Urinary bladder (tissue), 4 donors: Measurements from ENCODE around the gene EFNA2. TPM values are rescaled to one million over a fixed set of nuclear protein-coding genes. Genes with fewer than 3 reads are reported as not detected.
A peak's percentile ranks its signal among the peaks of the same experiment; 100 is the strongest.

Experiments used
- DNase-seq: peaks from one replicate; pipeline ENCODE4 v3.0.0-alpha.2; 2015; ENCODE audit errors: extremely low spot score
- H3K27ac ChIP-seq: one replicate; pipeline ENCODE4 v1.5.1; 2013; ENCODE audit warnings: low read depth, mild to moderate bottlenecking, moderate library complexity
- H3K36me3 ChIP-seq: one replicate; pipeline ENCODE4 v1.6.1; 2013; ENCODE audit warnings: mild to moderate bottlenecking, moderate library complexity; ENCODE audit not compliant: insufficient read depth
- H3K4me1 ChIP-seq: one replicate; pipeline ENCODE4 v1.6.1; 2013; ENCODE audit warnings: mild to moderate bottlenecking, moderate library complexity; ENCODE audit not compliant: insufficient read depth
- H3K4me3 ChIP-seq: one replicate; pipeline ENCODE4 v1.5.1; 2013; ENCODE audit warnings: low read depth, low read length
- WGBS: extraction: QIAGEN DNeasy Blood & Tissue Kit; methylation state at CpG from one replicate; pipeline ENCODE4 v1.1.7; 2013; 5-methylcytosine and 5-hydroxymethylcytosine counted together
- polyA plus RNA-seq: library from polyadenylated mRNA; stranded (reverse); fragments of 200-250 nt; gene quantifications from one replicate; pipeline ENCODE4 v1.2.3, GENCODE V29; 2013
- total RNA-seq: library from RNA; depleted of rRNA; stranded (reverse); fragments of >200 nt; gene quantifications from one replicate; pipeline ENCODE4 v1.2.3, GENCODE V29; 2014
- donor health status: healthy with polysubstance abuse.
- donor health status: healthy.

Gene EFNA2
- total and polyA plus RNA-seq, 2 donors, result 0.09 to 0.32 TPM

- no peak for DNase-seq
- whole genome bisulfite sequencing, result 29% methylated on average over 23 of the region's 23 CpGs
- H3K4me3 ChIP-seq, result peak overlapping the region; percentile 98
- H3K36me3 ChIP-seq, result peaks cover 11% of the 10 kb centered on the region
- H3K27ac ChIP-seq, result peak overlapping the region; percentile 98
- H3K4me1 ChIP-seq, result peaks cover 1% of the 10 kb centered on the region
Observed at GRCh38 chr19:1253514-1254080, 32.1 kb upstream of the EFNA2 start.

GRCh38 chr19:1254081-1254527, 31.6 kb upstream of the EFNA2 start:
- WGBS, result 69% methylated on average over 37 of the region's 37 CpGs
- peaks cover 1% of the 10 kb centered on the region for H3K4me1 ChIP-seq
- H3K4me3 ChIP-seq, result peak overlapping the region; percentile 98
- H3K36me3 ChIP-seq, result peaks cover 11% of the 10 kb centered on the region
- peak overlapping the region; percentile 98 for H3K27ac ChIP-seq
- DNase-seq, result no peak

GRCh38 chr19:1254530-1255185, 31.0 kb upstream of the EFNA2 start:
- Histone ChIP-seq H3K4me3 (no peak overlapping the region), H3K4me1 (peaks cover 3% of the 10 kb centered on the region), H3K36me3 (peaks cover 11% of the 10 kb centered on the region), H3K27ac (peak overlapping the region; percentile 98)
- WGBS, result 85% methylated on average over 20 of the region's 20 CpGs
- DNase-seq, result no peak

GRCh38 chr19:1255186-1256161, 30.2 kb upstream of the EFNA2 start:
- no peak overlapping the region for H3K4me3 ChIP-seq
- H3K36me3 ChIP-seq, result peaks cover 11% of the 10 kb centered on the region
- H3K27ac ChIP-seq, result peak overlapping the region; percentile 33
- H3K4me1 ChIP-seq, result peaks cover 3% of the 10 kb centered on the region
- 84% methylated on average over 52 of the region's 52 CpGs for WGBS
- no peak for DNase-seq

- WGBS, result 83% methylated on average over 46 of the region's 46 CpGs
- peak overlapping the region; percentile 27 for H3K27ac ChIP-seq
Observed at GRCh38 chr19:1256646-1257474, 28.8 kb upstream of the EFNA2 start.

GRCh38 chr19:1257475-1258162, 28.1 kb upstream of the EFNA2 start:
- H3K36me3 ChIP-seq, result peaks cover 11% of the 10 kb centered on the region
- peaks cover 2% of the 10 kb centered on the region for H3K4me1 ChIP-seq
- no peak for DNase-seq
- no peak overlapping the region for H3K4me3 ChIP-seq
- peak overlapping the region; percentile 14 for H3K27ac ChIP-seq
- 72% methylated on average over 23 of the region's 23 CpGs for WGBS

More at GRCh38 chr19:1256646-1257474, 28.8 kb upstream of the EFNA2 start:
- H3K4me3 ChIP-seq, result no peak overlapping the region
- H3K4me1 ChIP-seq, result peaks cover 2% of the 10 kb centered on the region
- no peak for DNase-seq
- H3K36me3 ChIP-seq, result peaks cover 11% of the 10 kb centered on the region

- WGBS, result 72% methylated on average over 8 of the region's 8 CpGs
- H3K4me1 ChIP-seq, result peaks cover 2% of the 10 kb centered on the region
- no peak for DNase-seq
- no peak overlapping the region for H3K4me3 ChIP-seq
- H3K27ac ChIP-seq, result peak overlapping the region; percentile 65
- peaks cover 11% of the 10 kb centered on the region for H3K36me3 ChIP-seq
Observed at GRCh38 chr19:1258163-1258492, 27.5 kb upstream of the EFNA2 start.

- Histone ChIP-seq H3K4me3 (no peak overlapping the region), H3K4me1 (peaks cover 2% of the 10 kb centered on the region), H3K36me3 (peaks cover 11% of the 10 kb centered on the region), H3K27ac (peak overlapping the region; percentile 94)
- whole genome bisulfite sequencing, result 38% methylated on average over 15 of the region's 15 CpGs
- DNase-seq, result no peak
Observed at GRCh38 chr19:1258707-1259205, 26.9 kb upstream of the EFNA2 start.

- Histone ChIP-seq H3K4me3 (no peak overlapping the region), H3K36me3 (peaks cover 11% of the 10 kb centered on the region), H3K27ac (peak overlapping the region; percentile 94), H3K4me1 (peaks cover 2% of the 10 kb centered on the region)
- no peak for DNase-seq
- WGBS, result 25% methylated on average over 17 of the region's 17 CpGs
Observed at GRCh38 chr19:1259206-1259875, 26.3 kb upstream of the EFNA2 start.

GRCh38 chr19:1259876-1260748, 25.6 kb upstream of the EFNA2 start:
- 21% methylated on average over 33 of the region's 33 CpGs for WGBS
- Histone ChIP-seq H3K36me3 (peaks cover 7% of the 10 kb centered on the region), H3K27ac (peak overlapping the region; percentile 94), H3K4me1 (peaks cover 2% of the 10 kb centered on the region), H3K4me3 (peak overlapping the region; percentile 12)
- no peak for DNase-seq

GRCh38 chr19:1260749-1261537, 24.7 kb upstream of the EFNA2 start:
- WGBS, result under 1% methylated on average over 83 of the region's 83 CpGs
- H3K36me3 ChIP-seq, result peaks cover 3% of the 10 kb centered on the region
- peak; percentile 82 for DNase-seq

More at GRCh38 chr19:1260749-1261537, 24.7 kb upstream of the EFNA2 start:
- peak overlapping the region; percentile 94 for H3K27ac ChIP-seq
- H3K4me3 ChIP-seq, result peak overlapping the region; percentile 44
- H3K4me1 ChIP-seq, result peaks cover 2% of the 10 kb centered on the region
